ENCODE results near the gene UQCRC2.

GRCh38 chr16:22030087-22030812 is 77.1 kb downstream of the UQCRC2 start:
- TF ChIP-seq SP1 (IDR thresholded peaks at IDR 0.05; ENCODE audit: low read depth): no peak
- TF ChIP-seq CTCF (IDR thresholded peaks at IDR 0.05 in 2 of 3, conservative IDR thresholded peaks at IDR 0.05 in 1 of 3; ENCODE audit: borderline replicate concordance in 1 of 3, insufficient read depth in 1 of 3, low read depth in 2 of 3, low read length in 2 of 3): no peak
- TF ChIP-seq EZH2 (IDR thresholded peaks at IDR 0.05): no peak
- TF ChIP-seq REST (IDR thresholded peaks at IDR 0.05; ENCODE audit: low read depth): no peak
- no peak for TF ChIP-seq TCF7L2 (IDR thresholded peaks at IDR 0.05; ENCODE audit: borderline replicate concordance, extremely low read depth, insufficient read depth, insufficient read length)
- no peak for TF ChIP-seq ZBTB33 (IDR thresholded peaks at IDR 0.05; ENCODE audit: extremely low read depth, insufficient replicate concordance, low read length)
- TF ChIP-seq POLR2AphosphoS5 (IDR thresholded peaks at IDR 0.05; ENCODE audit: low read depth, low read length): no peak; the same call in 1 of the 2 replicates
- no peak for TF ChIP-seq POLR2A (IDR thresholded peaks at IDR 0.05; ENCODE audit: borderline replicate concordance, extremely low read depth, insufficient read depth, insufficient read length)
- no peak for TF ChIP-seq RAD21 (IDR thresholded peaks at IDR 0.05; ENCODE audit: low read depth)
- TF ChIP-seq YY1 (IDR thresholded peaks at IDR 0.05; ENCODE audit: extremely low read depth, insufficient replicate concordance, low read depth, low read length): no peak
- no peak for TF ChIP-seq ATF3 (IDR thresholded peaks at IDR 0.05)
- TF ChIP-seq SRF (IDR thresholded peaks at IDR 0.05; ENCODE audit: low read depth): no peak
- no peak for TF ChIP-seq JUND (IDR thresholded peaks at IDR 0.05)
